HG03521 (cell line): ENCODE results near the gene DLK1.

Experiments
- ATAC-seq: cut with Tn5 transposase; IDR thresholded peaks from one replicate; pipeline ENCODE4 v1.9.1; 2021; ENCODE audit warnings: mild to moderate bottlenecking, moderate library complexity; ENCODE audit not compliant: unreplicated experiment

The DLK1 gene

GRCh38 chr14:100776681-100777365 is 50.1 kb downstream of the DLK1 start:
- ATAC-seq: no peak

- ATAC-seq: no peak
Observed at GRCh38 chr14:100777366-100777817, 50.7 kb downstream of the DLK1 start.

- ATAC-seq: no peak
Observed at GRCh38 chr14:100777818-100778525, 51.3 kb downstream of the DLK1 start.

- no peak for ATAC-seq
Observed at GRCh38 chr14:100778526-100778882, 51.8 kb downstream of the DLK1 start.

GRCh38 chr14:100778951-100779690 is 52.4 kb downstream of the DLK1 start:
- ATAC-seq: no peak

GRCh38 chr14:100779691-100780080 is 53.0 kb downstream of the DLK1 start:
- ATAC-seq: no peak

- ATAC-seq: no peak
Observed at GRCh38 chr14:100780246-100780645, 53.6 kb downstream of the DLK1 start.

GRCh38 chr14:100780646-100781355 is 54.1 kb downstream of the DLK1 start:
- no peak for ATAC-seq

GRCh38 chr14:100781952-100782351 is 55.3 kb downstream of the DLK1 start:
- ATAC-seq: no peak

GRCh38 chr14:100782516-100783320 is 56.0 kb downstream of the DLK1 start:
- no peak for ATAC-seq

- ATAC-seq: no peak
Observed at GRCh38 chr14:100783630-100784370, 57.1 kb downstream of the DLK1 start.

- ATAC-seq: no peak
Observed at GRCh38 chr14:100784523-100785337, 58.0 kb downstream of the DLK1 start.

GRCh38 chr14:100785338-100785615 is 58.6 kb downstream of the DLK1 start:
- ATAC-seq: no peak

- ATAC-seq: no peak
Observed at GRCh38 chr14:100785626-100786025, 58.9 kb downstream of the DLK1 start.

- no peak for ATAC-seq
Observed at GRCh38 chr14:100786131-100786530, 59.4 kb downstream of the DLK1 start.

GRCh38 chr14:100786576-100787219 is 60.0 kb downstream of the DLK1 start:
- no peak for ATAC-seq

GRCh38 chr14:100787659-100788058 is 61.0 kb downstream of the DLK1 start:
- no peak for ATAC-seq
